ENCODE measurements around the gene PLS3. TPM values are rescaled to one million over a fixed set of nuclear protein-coding genes. Genes with fewer than 3 reads are reported as not detected.
A peak's percentile ranks its signal among the peaks of the same experiment; 100 is the strongest.

PLS3 gene
- polyA plus RNA-seq (3.8 and 8.0 TPM in 2 replicates), polyA minus RNA-seq (2.5 and 2.9 TPM in 2 replicates)

- Histone ChIP-seq H3F3A (ENCODE audit: insufficient read depth, low read length, poor library complexity, severe bottlenecking) (no peaks in the 10 kb centered on the region), H3K9me3 (ENCODE audit: low read length) (no peaks in the 10 kb centered on the region), H3K79me2 (replicated peaks; ENCODE audit: insufficient read depth, low read length) (no peaks in the 10 kb centered on the region), H3K27me3 (ENCODE audit: insufficient read depth, low read depth, low read length) (peaks cover 19% of the 10 kb centered on the region), H3K9me2 (ENCODE audit: insufficient read depth, low read length) (no peaks in the 10 kb centered on the region), H3K36me3 (ENCODE audit: insufficient read depth, low read length) (no peaks in the 10 kb centered on the region), H2AFZ (ENCODE audit: low read depth, low read length) (no peak within 1 kb of the TSS), H3K27ac (ENCODE audit: low read length) (no peak within 1 kb of the TSS), H3K9ac (ENCODE audit: low read length) (peak within 1 kb of the TSS; percentile 9), H3K4me3 (ENCODE audit: low read length) (peak within 1 kb of the TSS; percentile 68), H3K4me2 (ENCODE audit: low read length) (peak within 1 kb of the TSS; percentile 44), H4K20me1 (ENCODE audit: insufficient read depth) (no peaks in the 10 kb centered on the region)
- TF ChIP-seq EP300 (conservative IDR thresholded peaks at IDR 0.05; ENCODE audit: poor library complexity, severe bottlenecking) = no peak
- no peak for TF ChIP-seq TAF1 (IDR thresholded peaks at IDR 0.05; ENCODE audit: low read depth)
- TF ChIP-seq POLR2AphosphoS5 (IDR thresholded peaks at IDR 0.05) = no peak
- no peak for TF ChIP-seq EZH2 (IDR thresholded peaks at IDR 0.05; ENCODE audit: borderline replicate concordance, insufficient read depth, low read length, poor library complexity, severe bottlenecking)
- no peak for TF ChIP-seq CTCF (IDR thresholded peaks at IDR 0.05; ENCODE audit: poor library complexity, severe bottlenecking)
- TF ChIP-seq RAD21 (conservative IDR thresholded peaks at IDR 0.05) = no peak
- no peak for TF ChIP-seq SMC3 (conservative IDR thresholded peaks at IDR 0.05; ENCODE audit: poor library complexity)
- TF ChIP-seq REST (IDR thresholded peaks at IDR 0.05; ENCODE audit: borderline replicate concordance) = no peak
- no peak for TF ChIP-seq MXI1 (conservative IDR thresholded peaks at IDR 0.05; ENCODE audit: poor library complexity, severe bottlenecking)
Measured at GRCh38 chrX:115560978-115561604, at the start of gene PLS3. Gene PLS3, plus strand, starts transcription at chrX:115561174. Its CDS starts 49,077 bp downstream, at chrX:115610251.

- H4K20me1 ChIP-seq (ENCODE audit: insufficient read depth) = no peaks in the 10 kb centered on the region
- no peak overlapping the region for H3K4me3 ChIP-seq (ENCODE audit: low read length)
- H3K36me3 ChIP-seq (ENCODE audit: insufficient read depth, low read length) = no peaks in the 10 kb centered on the region
- H3K27ac ChIP-seq (ENCODE audit: low read length) = no peak overlapping the region
- no peaks in the 10 kb centered on the region for H3F3A ChIP-seq (ENCODE audit: insufficient read depth, low read length, poor library complexity, severe bottlenecking)
- H3K9ac ChIP-seq (ENCODE audit: low read length) = no peak overlapping the region
- no peak overlapping the region for H2AFZ ChIP-seq (ENCODE audit: low read depth, low read length)
- no peaks in the 10 kb centered on the region for H3K27me3 ChIP-seq (ENCODE audit: insufficient read depth, low read depth, low read length)
- no peaks in the 10 kb centered on the region for H3K9me3 ChIP-seq (ENCODE audit: low read length)
- no peaks in the 10 kb centered on the region for H3K79me2 ChIP-seq (replicated peaks; ENCODE audit: insufficient read depth, low read length)
- H3K4me2 ChIP-seq (ENCODE audit: low read length) = no peak overlapping the region
- no peaks in the 10 kb centered on the region for H3K9me2 ChIP-seq (ENCODE audit: insufficient read depth, low read length)
- no peak for TF ChIP-seq EZH2 (IDR thresholded peaks at IDR 0.05; ENCODE audit: borderline replicate concordance, insufficient read depth, low read length, poor library complexity, severe bottlenecking)
- TF ChIP-seq EP300 (conservative IDR thresholded peaks at IDR 0.05; ENCODE audit: poor library complexity, severe bottlenecking) = no peak
- TF ChIP-seq CTCF (IDR thresholded peaks at IDR 0.05; ENCODE audit: poor library complexity, severe bottlenecking) = no peak
- no peak for TF ChIP-seq RAD21 (conservative IDR thresholded peaks at IDR 0.05)
- TF ChIP-seq POLR2AphosphoS5 (IDR thresholded peaks at IDR 0.05) = no peak
- TF ChIP-seq REST (IDR thresholded peaks at IDR 0.05; ENCODE audit: borderline replicate concordance) = no peak
- TF ChIP-seq MXI1 (conservative IDR thresholded peaks at IDR 0.05; ENCODE audit: poor library complexity, severe bottlenecking) = no peak
- no peak for TF ChIP-seq SMC3 (conservative IDR thresholded peaks at IDR 0.05; ENCODE audit: poor library complexity)
- no peak for TF ChIP-seq TAF1 (IDR thresholded peaks at IDR 0.05; ENCODE audit: low read depth)
Measured at GRCh38 chrX:115518113-115518512, 42.9 kb upstream of the PLS3 start.
